WTC11 (cell line): ENCODE measurements around the gene CHTF18. TPM values are rescaled to one million over a fixed set of nuclear protein-coding genes. Genes with fewer than 3 reads are reported as not detected.

Experiments used
- ATAC-seq: fragments of 200-7000 bp; cut with Tn5 transposase; 2 replicates; pipeline ENCODE4 v1.10.0; 2021; ENCODE audit warnings: mild to moderate bottlenecking, moderate library complexity
- CTCF ChIA-PET: fragments of 300-600 bp; sonication (Branson Sonifier 250); formaldehyde crosslinking; loops from one replicate; lab custom pipeline; 2021; ENCODE audit warnings: antibody characterized with exemption; lab: Charles Lee
- POLR2A ChIA-PET: fragments of 350-600 bp; sonication (Branson Sonifier 250); formaldehyde crosslinking; loops from one replicate; lab custom pipeline; 2021; ENCODE audit warnings: antibody characterized with exemption; lab: Charles Lee
- DNase-seq: peaks from one replicate; pipeline ENCODE4 v3.0.0; 2021; ENCODE audit warnings: low spot score
- H3K27ac Mint-ChIP-seq: 2 replicates; pipeline ENCODE4 v1.8.0; 2021; ENCODE audit warnings: mixed read lengths
- H3K27me3 Mint-ChIP-seq: 2 replicates; pipeline ENCODE4 v1.8.0; 2021; ENCODE audit warnings: low read depth, mild to moderate bottlenecking, moderate library complexity, mixed read lengths
- H3K36me3 Mint-ChIP-seq: 2 replicates; pipeline ENCODE4 v1.8.0; 2021; ENCODE audit warnings: mixed read lengths
- H3K4me1 Mint-ChIP-seq: 2 replicates; pipeline ENCODE4 v1.8.0; 2022; ENCODE audit warnings: mixed read lengths
- H3K4me3 Mint-ChIP-seq: 2 replicates; pipeline ENCODE4 v1.8.0; 2021; ENCODE audit warnings: mild to moderate bottlenecking, moderate library complexity, mixed read lengths
- H3K9me3 Mint-ChIP-seq: 2 replicates; pipeline ENCODE4 v1.8.0; 2021; ENCODE audit warnings: mixed read lengths
- ATF2 ChIP-seq: sonication (generic); formaldehyde crosslinking; IDR thresholded peaks from 2 replicates; pipeline ENCODE4 v1.8.1; 2022; ENCODE audit warnings: low read depth, missing genetic modification reagents, borderline replicate concordance
- CBFB ChIP-seq: sonication (generic); formaldehyde crosslinking; IDR thresholded peaks from 2 replicates; pipeline ENCODE4 v1.8.1; 2022; ENCODE audit warnings: mild to moderate bottlenecking, low read depth, missing genetic modification reagents
- CTCF ChIP-seq: fragments of 200-600 bp; IDR thresholded peaks from 2 replicates; pipeline ENCODE4 v1.8.0; 2022; ENCODE audit warnings: antibody characterized with exemption
- IRF2 ChIP-seq: sonication (generic); formaldehyde crosslinking; IDR thresholded peaks from 2 replicates; pipeline ENCODE4 v1.8.0; 2022; ENCODE audit warnings: low read depth, missing genetic modification reagents, borderline replicate concordance
- MAX ChIP-seq: sonication (generic); formaldehyde crosslinking; IDR thresholded peaks from 2 replicates; pipeline ENCODE4 v1.8.0; 2022; ENCODE audit warnings: mild to moderate bottlenecking, missing genetic modification reagents
- NFE2L1 ChIP-seq: sonication (generic); formaldehyde crosslinking; IDR thresholded peaks from 2 replicates; pipeline ENCODE4 v1.8.1; 2023; ENCODE audit warnings: missing genetic modification reagents
- NR2C2 ChIP-seq: sonication (generic); formaldehyde crosslinking; IDR thresholded peaks from 2 replicates; pipeline ENCODE4 v1.8.0; 2022; ENCODE audit warnings: mild to moderate bottlenecking, missing genetic modification reagents
- PRDM15 ChIP-seq: sonication (generic); formaldehyde crosslinking; IDR thresholded peaks from 2 replicates; pipeline ENCODE4 v1.8.0; 2022; ENCODE audit warnings: missing genetic modification reagents
- RELA ChIP-seq: sonication (generic); formaldehyde crosslinking; IDR thresholded peaks from 2 replicates; pipeline ENCODE4 v1.8.1; 2022; ENCODE audit warnings: missing genetic modification reagents, mild to moderate bottlenecking, borderline replicate concordance
- SMAD3 ChIP-seq: sonication (generic); formaldehyde crosslinking; IDR thresholded peaks from 2 replicates; pipeline ENCODE4 v1.8.0; 2022; ENCODE audit warnings: missing genetic modification reagents, mild to moderate bottlenecking, borderline replicate concordance
- ZBTB21 ChIP-seq: sonication (generic); formaldehyde crosslinking; IDR thresholded peaks from 2 replicates; pipeline ENCODE4 v1.8.1; 2023; ENCODE audit warnings: mild to moderate bottlenecking, missing genetic modification reagents, borderline replicate concordance
- total RNA-seq: library from RNA; stranded (reverse); gene quantifications from 3 replicates; pipeline ENCODE4 v1.2.3, GENCODE V29; 2021
- TF ChIP-seq, protein P1 (sequence below): sonication (generic); formaldehyde crosslinking; IDR thresholded peaks from 2 replicates; pipeline ENCODE4 v1.8.1; 2022; ENCODE audit warnings: mild to moderate bottlenecking, moderate library complexity, missing genetic modification reagents
- TF ChIP-seq, protein P2 (sequence below): sonication (generic); formaldehyde crosslinking; IDR thresholded peaks from 2 replicates; pipeline ENCODE4 v1.8.1; 2023; ENCODE audit warnings: mild to moderate bottlenecking, missing genetic modification reagents, moderate library complexity
- TF ChIP-seq, protein P3 (sequence below): sonication (generic); formaldehyde crosslinking; conservative IDR thresholded peaks from 2 replicates; pipeline ENCODE4 v1.8.1; 2022; ENCODE audit warnings: mild to moderate bottlenecking, missing genetic modification reagents

CHTF18 gene
- total RNA-seq, 1 experiment from 2014 or later: 183 TPM

DNA sequence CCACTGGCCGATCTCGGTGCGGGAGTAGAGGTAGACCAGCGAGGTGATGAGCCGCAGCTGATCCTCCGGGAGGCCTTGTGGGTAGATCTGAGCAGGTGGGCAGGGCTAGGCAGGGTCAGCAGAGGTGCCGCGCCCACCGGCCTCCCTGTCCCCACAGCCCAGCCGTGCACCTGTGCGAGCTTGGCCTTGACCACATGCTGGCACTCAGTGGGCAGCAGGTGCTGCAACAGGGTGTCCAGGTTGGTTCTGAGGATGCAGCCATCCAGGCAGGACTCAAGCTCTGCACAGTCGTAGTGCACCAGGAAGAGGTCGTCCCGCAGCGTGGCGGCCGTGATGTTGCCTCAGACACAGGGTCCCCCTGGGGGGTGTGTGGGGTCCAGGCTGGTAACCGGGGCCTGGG, 15.5 kb upstream of the CHTF18 start:
- ChIA-PET CTCF (interaction anchor here (1.6 to 3.6 kb wide), 2 partner anchors 13 to 32 kb away, joined by 7 to 9 read pairs; partner anchors contain the start of gene CIAO3), POLR2A (no interaction called here)

DNA sequence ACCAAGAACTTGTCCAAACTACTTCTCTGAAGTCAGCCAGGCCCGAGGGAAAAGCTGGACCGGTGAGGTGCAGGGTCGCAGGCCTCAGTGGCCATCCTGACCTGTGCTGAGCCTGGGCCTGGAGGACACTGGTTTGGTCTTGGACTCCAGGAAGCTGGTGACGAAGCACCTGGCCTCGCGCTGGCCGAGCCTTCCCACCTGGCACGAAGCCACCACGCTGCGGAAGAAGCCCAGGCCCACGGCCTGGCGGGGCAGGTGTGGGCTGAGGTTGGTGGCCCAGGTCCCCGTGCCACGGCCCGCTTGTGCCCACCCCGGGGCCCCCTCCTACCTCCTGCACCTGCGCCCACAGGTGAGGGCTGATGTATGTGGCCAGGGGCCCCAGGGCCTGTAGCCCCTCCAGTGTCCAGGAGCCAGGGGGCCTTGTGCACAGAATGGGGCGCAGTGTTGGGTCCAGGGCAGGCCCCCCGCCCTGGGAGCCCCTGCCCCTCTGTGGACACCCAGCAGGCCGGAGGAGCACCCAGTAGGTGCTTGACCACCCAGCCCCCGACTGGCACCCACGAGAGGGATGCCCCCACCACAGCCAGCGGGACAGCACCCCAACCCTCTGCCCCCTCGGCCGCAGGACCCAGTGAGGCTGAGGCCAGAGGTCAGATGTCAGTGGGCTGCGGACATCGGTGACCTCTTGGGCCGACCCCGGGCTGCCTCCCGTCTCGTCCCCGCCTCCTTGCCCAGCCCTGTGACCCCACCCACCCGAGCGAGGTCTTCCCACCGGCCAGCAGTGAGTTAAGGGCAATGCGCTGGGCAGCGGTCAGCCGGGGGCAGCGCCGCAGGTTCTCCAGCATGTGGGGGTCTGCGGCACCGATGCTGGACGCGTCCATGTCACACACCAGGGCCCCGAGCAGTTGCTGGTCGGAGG, 14.1 kb upstream of the CHTF18 start:
- Mint-ChIP-seq H3K36me3 (no peaks in the 10 kb centered on the region), H3K9me3 (no peaks in the 10 kb centered on the region), H3K4me3 (no peak overlapping the region), H3K27ac (no peak overlapping the region), H3K27me3 (no peaks in the 10 kb centered on the region)
- no peak for DNase-seq
- TF ChIP-seq, protein P1, sequence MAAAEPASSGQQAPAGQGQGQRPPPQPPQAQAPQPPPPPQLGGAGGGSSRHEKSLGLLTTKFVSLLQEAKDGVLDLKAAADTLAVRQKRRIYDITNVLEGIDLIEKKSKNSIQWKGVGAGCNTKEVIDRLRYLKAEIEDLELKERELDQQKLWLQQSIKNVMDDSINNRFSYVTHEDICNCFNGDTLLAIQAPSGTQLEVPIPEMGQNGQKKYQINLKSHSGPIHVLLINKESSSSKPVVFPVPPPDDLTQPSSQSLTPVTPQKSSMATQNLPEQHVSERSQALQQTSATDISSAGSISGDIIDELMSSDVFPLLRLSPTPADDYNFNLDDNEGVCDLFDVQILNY (CRISPR knock-in tag): no peak
- TF ChIP-seq, protein P2, sequence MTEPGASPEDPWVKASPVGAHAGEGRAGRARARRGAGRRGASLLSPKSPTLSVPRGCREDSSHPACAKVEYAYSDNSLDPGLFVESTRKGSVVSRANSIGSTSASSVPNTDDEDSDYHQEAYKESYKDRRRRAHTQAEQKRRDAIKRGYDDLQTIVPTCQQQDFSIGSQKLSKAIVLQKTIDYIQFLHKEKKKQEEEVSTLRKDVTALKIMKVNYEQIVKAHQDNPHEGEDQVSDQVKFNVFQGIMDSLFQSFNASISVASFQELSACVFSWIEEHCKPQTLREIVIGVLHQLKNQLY (CRISPR knock-in tag): no peak
- TF ChIP-seq NR2C2 (CRISPR knock-in tag): no peak
- TF ChIP-seq RELA (CRISPR knock-in tag): no peak
- TF ChIP-seq MAX (CRISPR knock-in tag): no peak
- no peak for TF ChIP-seq NFE2L1 (CRISPR knock-in tag)
- no peak for TF ChIP-seq IRF2 (CRISPR knock-in tag)
- no peak for TF ChIP-seq PRDM15 (CRISPR knock-in tag)
- no peak for TF ChIP-seq SMAD3 (CRISPR knock-in tag)
- TF ChIP-seq, all 79 proteins: peak for 0
- ATAC-seq: no peak
- CTCF ChIA-PET: interaction anchor here (2.2 to 3.6 kb wide), 2 partner anchors 11 to 33 kb away, joined by 5 to 9 read pairs; partner anchors contain the start of gene CIAO3
- POLR2A ChIA-PET: no interaction called here
- no peaks in the 10 kb centered on the region for H3K4me1 Mint-ChIP-seq

More for the DNA sequence above, 15.5 kb upstream of the CHTF18 start:
- no peak for ATAC-seq
- no peaks in the 10 kb centered on the region for H3K36me3 Mint-ChIP-seq
- no peak overlapping the region for H3K4me3 Mint-ChIP-seq
- no peak overlapping the region for H3K27ac Mint-ChIP-seq
- TF ChIP-seq ZBTB21 (CRISPR knock-in tag) (no peak), CTCF (no peak), CBFB (CRISPR knock-in tag) (no peak), ATF2 (CRISPR knock-in tag) (no peak)
- TF ChIP-seq, protein P3, sequence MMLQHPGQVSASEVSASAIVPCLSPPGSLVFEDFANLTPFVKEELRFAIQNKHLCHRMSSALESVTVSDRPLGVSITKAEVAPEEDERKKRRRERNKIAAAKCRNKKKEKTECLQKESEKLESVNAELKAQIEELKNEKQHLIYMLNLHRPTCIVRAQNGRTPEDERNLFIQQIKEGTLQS (CRISPR knock-in tag): no peak
- TF ChIP-seq, all 79 proteins: peak for 0
- H3K9me3 Mint-ChIP-seq: no peaks in the 10 kb centered on the region
- no peaks in the 10 kb centered on the region for H3K4me1 Mint-ChIP-seq
- DNase-seq: no peak
- no peaks in the 10 kb centered on the region for H3K27me3 Mint-ChIP-seq
